Effector memory CD4-positive, alpha-beta T cell (primary cell): ENCODE results near the gene FGF12.

Experiments used
- DNase-seq, 3 donors: peaks; one replicate each; pipeline ENCODE4 v3.0.0-alpha.2; 2020
- H3K27ac ChIP-seq: 2 replicates; pipeline ENCODE4 v1.7.0; 2013; ENCODE audit warnings: mild to moderate bottlenecking, low read length, moderate library complexity; ENCODE audit not compliant: insufficient read depth, poor library complexity, severe bottlenecking
- H3K27me3 ChIP-seq: replicated peaks from 2 replicates; pipeline ENCODE4 v1.7.0; 2013; ENCODE audit warnings: mild to moderate bottlenecking, low read length; ENCODE audit not compliant: insufficient read depth, control insufficient read depth, poor library complexity, severe bottlenecking
- H3K36me3 ChIP-seq: 2 replicates; pipeline ENCODE4 v1.7.0; 2013; ENCODE audit warnings: mild to moderate bottlenecking, low read length, moderate library complexity; ENCODE audit not compliant: control insufficient read depth, insufficient read depth
- H3K4me1 ChIP-seq: 2 replicates; pipeline ENCODE4 v1.7.0; 2013; ENCODE audit warnings: low read length, mild to moderate bottlenecking; ENCODE audit not compliant: control insufficient read depth, insufficient read depth, poor library complexity, severe bottlenecking
- H3K4me3 ChIP-seq: 2 replicates; pipeline ENCODE4 v1.7.0; 2013; ENCODE audit warnings: low read length, low read depth, mild to moderate bottlenecking; ENCODE audit not compliant: insufficient read depth, poor library complexity, severe bottlenecking
- H3K9me3 ChIP-seq: 2 replicates; pipeline ENCODE4 v1.7.0; 2013; ENCODE audit warnings: mild to moderate bottlenecking, low read length, moderate library complexity; ENCODE audit not compliant: control insufficient read depth

Gene FGF12

GRCh38 chr3:192171213-192171612 lies 556.1 kb downstream of the FGF12 start:
- Histone ChIP-seq H3K27ac (no peak overlapping the region), H3K27me3 (no peaks in the 10 kb centered on the region), H3K9me3 (no peaks in the 10 kb centered on the region), H3K4me3 (no peak overlapping the region), H3K4me1 (no peaks in the 10 kb centered on the region), H3K36me3 (no peaks in the 10 kb centered on the region)
- no peak for DNase-seq

DNA sequence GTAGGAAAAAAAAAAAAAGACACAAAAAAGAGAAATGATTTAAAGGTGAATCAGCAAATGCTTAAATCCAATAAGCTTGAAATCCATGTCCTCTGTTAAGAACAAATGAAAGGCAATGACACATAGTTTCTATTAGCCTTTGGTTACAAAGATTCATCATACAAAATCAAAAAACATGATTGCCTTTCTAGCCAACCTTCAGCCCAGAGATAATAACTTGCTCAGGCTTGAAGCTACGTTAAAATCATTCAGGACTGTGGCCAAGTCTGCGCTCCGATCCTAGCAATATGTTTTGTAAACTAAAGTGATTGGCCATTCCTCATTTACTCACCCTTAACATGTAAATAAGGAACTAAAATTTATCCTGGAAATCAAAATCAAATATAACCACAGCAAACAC lies 556.7 kb downstream of the FGF12 start:
- no peaks in the 10 kb centered on the region for H3K4me1 ChIP-seq
- no peak overlapping the region for H3K4me3 ChIP-seq
- no peaks in the 10 kb centered on the region for H3K27me3 ChIP-seq
- no peaks in the 10 kb centered on the region for H3K9me3 ChIP-seq
- DNase-seq: no peak
- no peak overlapping the region for H3K27ac ChIP-seq
- no peaks in the 10 kb centered on the region for H3K36me3 ChIP-seq

- Histone ChIP-seq H3K4me1 (no peaks in the 10 kb centered on the region), H3K36me3 (no peaks in the 10 kb centered on the region), H3K27me3 (no peaks in the 10 kb centered on the region), H3K27ac (no peak overlapping the region), H3K9me3 (no peaks in the 10 kb centered on the region), H3K4me3 (no peak overlapping the region)
- no peak for DNase-seq
Measured at GRCh38 chr3:192170031-192170430, 557.3 kb downstream of the FGF12 start.

- H3K9me3 ChIP-seq: no peaks in the 10 kb centered on the region
- no peaks in the 10 kb centered on the region for H3K36me3 ChIP-seq
- no peaks in the 10 kb centered on the region for H3K4me1 ChIP-seq
- no peaks in the 10 kb centered on the region for H3K27me3 ChIP-seq
- H3K27ac ChIP-seq: no peak overlapping the region
- no peak for DNase-seq
- no peak overlapping the region for H3K4me3 ChIP-seq
Measured at GRCh38 chr3:192169332-192169915, 557.9 kb downstream of the FGF12 start.

DNA sequence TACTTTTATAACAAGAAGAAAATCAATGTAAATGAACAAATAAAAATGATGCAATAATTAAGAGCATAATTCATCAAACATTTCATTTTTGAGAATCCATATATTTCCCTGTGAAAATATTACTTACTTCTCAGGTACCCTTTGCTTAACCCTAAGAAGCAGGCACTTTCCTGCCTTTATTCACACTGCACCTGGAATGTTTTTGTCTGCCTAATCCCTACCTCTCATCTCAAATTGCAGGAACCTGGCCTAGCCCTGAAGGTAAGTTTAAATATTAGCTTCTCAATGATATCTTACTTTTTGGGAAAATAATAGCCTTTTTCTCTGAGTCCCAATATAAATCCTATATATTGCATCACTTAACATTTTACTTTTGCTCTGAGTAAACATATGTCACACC lies 559.1 kb downstream of the FGF12 start:
- Histone ChIP-seq H3K4me3 (no peak overlapping the region), H3K9me3 (no peaks in the 10 kb centered on the region), H3K4me1 (no peaks in the 10 kb centered on the region), H3K27ac (no peak overlapping the region), H3K27me3 (no peaks in the 10 kb centered on the region), H3K36me3 (no peaks in the 10 kb centered on the region)
- DNase-seq: no peak

DNA sequence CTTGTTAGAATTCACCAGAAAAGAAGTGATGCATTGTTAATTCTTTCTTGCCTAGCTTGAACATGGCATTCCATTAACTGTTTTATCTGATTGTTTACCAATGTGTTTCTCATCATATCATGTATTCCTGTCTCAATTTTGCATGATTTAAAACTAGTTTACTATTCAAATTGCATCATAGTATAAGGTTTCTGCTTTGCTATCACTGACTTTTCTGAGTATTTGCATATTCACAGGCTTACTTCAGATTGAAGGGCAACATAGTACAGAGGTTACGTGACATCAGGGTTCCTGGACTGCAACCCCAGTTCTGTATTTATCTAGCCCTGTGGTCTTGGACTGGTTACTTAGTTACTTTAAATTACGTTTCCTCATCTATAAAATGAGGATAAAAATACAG lies 561.8 kb downstream of the FGF12 start:
- DNase-seq: no peak
- Histone ChIP-seq H3K9me3 (no peaks in the 10 kb centered on the region), H3K27me3 (no peaks in the 10 kb centered on the region), H3K4me1 (no peaks in the 10 kb centered on the region), H3K4me3 (no peak overlapping the region), H3K27ac (no peak overlapping the region), H3K36me3 (no peaks in the 10 kb centered on the region)

GRCh38 chr3:192161661-192162060 lies 565.7 kb downstream of the FGF12 start:
- no peaks in the 10 kb centered on the region for H3K4me1 ChIP-seq
- H3K27me3 ChIP-seq: no peaks in the 10 kb centered on the region
- no peaks in the 10 kb centered on the region for H3K36me3 ChIP-seq
- no peaks in the 10 kb centered on the region for H3K9me3 ChIP-seq
- DNase-seq: no peak
- H3K27ac ChIP-seq: no peak overlapping the region
- no peak overlapping the region for H3K4me3 ChIP-seq

DNA sequence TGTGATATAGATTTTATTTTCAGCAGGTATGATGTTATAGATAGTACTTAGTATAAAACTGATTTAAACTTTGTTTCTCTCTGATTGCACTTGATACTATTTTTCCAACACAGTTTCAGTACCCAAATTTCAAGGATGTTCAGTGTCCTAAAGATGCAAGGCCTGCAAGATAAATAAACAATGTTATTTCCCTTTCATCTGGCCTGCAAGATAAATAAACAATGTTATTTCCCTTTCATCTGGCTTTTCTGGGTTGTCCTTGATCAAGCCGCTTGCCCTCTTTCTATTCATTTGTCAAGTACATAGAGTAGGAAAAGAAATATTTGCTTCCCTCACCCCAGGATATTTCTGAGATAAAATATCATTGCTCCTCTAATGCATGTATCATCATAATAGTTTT lies 571.0 kb downstream of the FGF12 start:
- H3K9me3 ChIP-seq: no peaks in the 10 kb centered on the region
- no peak for DNase-seq
- H3K4me1 ChIP-seq: no peaks in the 10 kb centered on the region
- H3K27ac ChIP-seq: no peak overlapping the region
- H3K4me3 ChIP-seq: no peak overlapping the region
- no peaks in the 10 kb centered on the region for H3K36me3 ChIP-seq
- H3K27me3 ChIP-seq: no peaks in the 10 kb centered on the region

GRCh38 chr3:192155194-192155593 lies 572.1 kb downstream of the FGF12 start:
- no peak overlapping the region for H3K4me3 ChIP-seq
- no peaks in the 10 kb centered on the region for H3K4me1 ChIP-seq
- DNase-seq: no peak
- no peaks in the 10 kb centered on the region for H3K36me3 ChIP-seq
- H3K27ac ChIP-seq: no peak overlapping the region
- H3K27me3 ChIP-seq: no peaks in the 10 kb centered on the region
- H3K9me3 ChIP-seq: no peaks in the 10 kb centered on the region

DNA sequence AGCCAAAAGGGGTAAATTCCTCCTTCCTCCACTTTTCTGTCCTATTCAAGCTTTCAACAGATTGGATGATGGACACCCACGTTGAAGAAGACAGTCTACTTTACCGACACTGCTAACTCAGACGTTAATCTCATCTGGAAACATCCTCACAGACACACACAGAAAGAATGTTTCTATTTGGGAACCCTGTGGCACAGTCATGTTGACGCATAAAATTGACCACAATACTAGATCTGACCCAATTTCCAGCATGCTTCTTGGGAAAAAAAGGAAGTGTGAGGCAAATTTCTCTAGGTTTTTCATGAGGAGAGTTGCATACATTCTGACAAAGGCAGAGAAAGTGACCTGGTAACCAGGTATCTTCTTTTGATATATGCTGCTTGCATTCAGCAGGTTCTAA lies 594.1 kb downstream of the FGF12 start:
- Histone ChIP-seq H3K4me3 (no peak overlapping the region), H3K4me1 (no peaks in the 10 kb centered on the region), H3K36me3 (no peaks in the 10 kb centered on the region), H3K9me3 (no peaks in the 10 kb centered on the region), H3K27ac (no peak overlapping the region), H3K27me3 (no peaks in the 10 kb centered on the region)
- DNase-seq: no peak
